ENCODE data around the gene BCAP31.
"Not testable (repeated sequence)": the region's sequence is repeated elsewhere in the genome, so short reads cannot be mapped to it uniquely, and the experiment has no call there.

GRCh38 chrX:153749017-153749416, 24.8 kb upstream of the BCAP31 start:
- TF ChIP-seq, protein P1, sequence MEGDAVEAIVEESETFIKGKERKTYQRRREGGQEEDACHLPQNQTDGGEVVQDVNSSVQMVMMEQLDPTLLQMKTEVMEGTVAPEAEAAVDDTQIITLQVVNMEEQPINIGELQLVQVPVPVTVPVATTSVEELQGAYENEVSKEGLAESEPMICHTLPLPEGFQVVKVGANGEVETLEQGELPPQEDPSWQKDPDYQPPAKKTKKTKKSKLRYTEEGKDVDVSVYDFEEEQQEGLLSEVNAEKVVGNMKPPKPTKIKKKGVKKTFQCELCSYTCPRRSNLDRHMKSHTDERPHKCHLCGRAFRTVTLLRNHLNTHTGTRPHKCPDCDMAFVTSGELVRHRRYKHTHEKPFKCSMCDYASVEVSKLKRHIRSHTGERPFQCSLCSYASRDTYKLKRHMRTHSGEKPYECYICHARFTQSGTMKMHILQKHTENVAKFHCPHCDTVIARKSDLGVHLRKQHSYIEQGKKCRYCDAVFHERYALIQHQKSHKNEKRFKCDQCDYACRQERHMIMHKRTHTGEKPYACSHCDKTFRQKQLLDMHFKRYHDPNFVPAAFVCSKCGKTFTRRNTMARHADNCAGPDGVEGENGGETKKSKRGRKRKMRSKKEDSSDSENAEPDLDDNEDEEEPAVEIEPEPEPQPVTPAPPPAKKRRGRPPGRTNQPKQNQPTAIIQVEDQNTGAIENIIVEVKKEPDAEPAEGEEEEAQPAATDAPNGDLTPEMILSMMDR (IDR thresholded peaks at IDR 0.05), result not testable (repeated sequence)
- TF ChIP-seq POLR2AphosphoS5 (IDR thresholded peaks at IDR 0.05); EP300 (IDR thresholded peaks at IDR 0.05; ENCODE audit: low read depth); POLR2A (IDR thresholded peaks at IDR 0.05): not testable (repeated sequence)

All from transverse colon (tissue), 4 donors.